ENCODE measurements around the gene GABBR1.

The GABBR1 gene

GRCh38 chr6:29566856-29567255, 66.1 kb downstream of the GABBR1 start:
- DNase-seq (ENCODE audit: low spot score): no peak

GRCh38 chr6:29564875-29565274, 68.1 kb downstream of the GABBR1 start:
- no peak for DNase-seq (ENCODE audit: low spot score)

- DNase-seq (ENCODE audit: low spot score): no peak
Observed at GRCh38 chr6:29563435-29563965, 69.5 kb downstream of the GABBR1 start.

GRCh38 chr6:29561606-29562181, 71.3 kb downstream of the GABBR1 start:
- no peak for DNase-seq (ENCODE audit: low spot score)

GRCh38 chr6:29561091-29561490, 71.9 kb downstream of the GABBR1 start:
- no peak for DNase-seq (ENCODE audit: low spot score)

GRCh38 chr6:29559524-29560287, 73.3 kb downstream of the GABBR1 start, which contains the start of gene UBD:
Gene UBD, minus strand, starts transcription at chr6:29559732. Its CDS starts 31 bp downstream, at chr6:29559701.
- DNase-seq (ENCODE audit: low spot score): no peak

- no peak for DNase-seq (ENCODE audit: low spot score)
Observed at GRCh38 chr6:29558439-29559079, 74.4 kb downstream of the GABBR1 start.

GRCh38 chr6:29557320-29557719, 75.7 kb downstream of the GABBR1 start:
- DNase-seq (ENCODE audit: low spot score): no peak

GRCh38 chr6:29554764-29555163, 78.2 kb downstream of the GABBR1 start:
- no peak for DNase-seq (ENCODE audit: low spot score)

- DNase-seq (ENCODE audit: low spot score): peak; percentile 77
Observed at GRCh38 chr6:29553268-29554057, 79.5 kb downstream of the GABBR1 start.

- peak; percentile 85 for DNase-seq (ENCODE audit: low spot score)
Observed at GRCh38 chr6:29552512-29553051, 80.4 kb downstream of the GABBR1 start.

- no peak for DNase-seq (ENCODE audit: low spot score)
Observed at GRCh38 chr6:29547573-29547972, 85.4 kb downstream of the GABBR1 start.

GRCh38 chr6:29537714-29538403, 95.1 kb downstream of the GABBR1 start:
- DNase-seq (ENCODE audit: low spot score): no peak

GRCh38 chr6:29532320-29532951, 100.5 kb downstream of the GABBR1 start:
- no peak for DNase-seq (ENCODE audit: low spot score)

- no peak for DNase-seq (ENCODE audit: low spot score)
Observed at GRCh38 chr6:29531668-29532067, 101.3 kb downstream of the GABBR1 start.

GRCh38 chr6:29530671-29531310, 102.2 kb downstream of the GABBR1 start:
- DNase-seq (ENCODE audit: low spot score): no peak

- no peak for DNase-seq (ENCODE audit: low spot score)
Observed at GRCh38 chr6:29529956-29530355, 103.0 kb downstream of the GABBR1 start.

- DNase-seq (ENCODE audit: low spot score): no peak
Observed at GRCh38 chr6:29528988-29529560, 103.9 kb downstream of the GABBR1 start.

- DNase-seq (ENCODE audit: low spot score): no peak
Observed at GRCh38 chr6:29528300-29528931, 104.6 kb downstream of the GABBR1 start.
